NCI-H2107 treated with DMSO at 0.1 percent for 48 hours (cell line): ENCODE data around the gene ZNF224.

Experiments
- DNase-seq: peaks from one replicate; lab custom pipeline; 2025; ENCODE audit not compliant: unreplicated experiment; lab: John Stamatoyannopoulos, UW

The ZNF224 gene

DNA sequence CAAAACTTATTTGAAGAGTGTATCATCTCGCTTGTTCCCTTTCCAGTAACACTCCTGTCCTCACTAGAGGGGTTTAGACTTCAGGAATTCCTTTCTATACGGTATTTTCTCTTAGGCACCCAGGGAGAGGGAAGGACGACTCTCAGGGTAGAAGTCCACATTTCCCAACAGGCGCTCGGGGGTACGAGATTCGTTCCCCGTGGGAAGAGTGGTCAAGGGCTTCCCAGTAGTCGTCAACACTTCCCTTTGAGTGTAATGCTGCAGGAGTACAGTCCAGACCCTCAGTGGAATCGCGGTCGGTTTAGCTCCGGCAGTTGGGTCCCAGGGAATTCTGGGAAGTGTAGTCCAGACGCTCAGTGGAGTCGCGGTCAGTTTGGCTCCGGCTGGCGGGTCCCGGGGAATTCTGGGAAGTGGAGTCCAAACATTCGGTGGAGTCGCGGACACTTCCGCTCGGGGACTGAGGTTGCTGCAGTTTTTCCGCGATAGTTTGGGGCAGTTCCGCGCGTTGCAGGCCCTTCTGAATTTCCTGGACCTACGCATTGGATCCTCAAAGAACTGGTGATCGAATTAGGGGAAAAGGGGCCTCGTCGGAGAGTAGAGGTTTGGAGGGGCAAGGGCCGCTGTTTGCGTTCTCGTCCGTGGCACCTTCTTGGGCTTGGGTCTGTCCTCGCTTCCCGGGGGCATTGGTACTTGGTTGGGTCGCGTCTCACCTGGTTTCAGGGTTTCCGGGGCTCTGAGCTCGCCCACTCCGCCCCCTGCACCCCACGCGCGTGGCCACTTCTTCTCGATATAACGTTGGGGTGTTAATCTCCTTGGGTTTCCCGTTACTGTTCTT is at the start of gene ZNF224:
Gene ZNF224, plus strand, starts transcription at position 431 of the 835 bp plus-strand sequence. CDS start 3,513 bp downstream, outside the sequence.
- peak; percentile 83 for DNase-seq

DNA sequence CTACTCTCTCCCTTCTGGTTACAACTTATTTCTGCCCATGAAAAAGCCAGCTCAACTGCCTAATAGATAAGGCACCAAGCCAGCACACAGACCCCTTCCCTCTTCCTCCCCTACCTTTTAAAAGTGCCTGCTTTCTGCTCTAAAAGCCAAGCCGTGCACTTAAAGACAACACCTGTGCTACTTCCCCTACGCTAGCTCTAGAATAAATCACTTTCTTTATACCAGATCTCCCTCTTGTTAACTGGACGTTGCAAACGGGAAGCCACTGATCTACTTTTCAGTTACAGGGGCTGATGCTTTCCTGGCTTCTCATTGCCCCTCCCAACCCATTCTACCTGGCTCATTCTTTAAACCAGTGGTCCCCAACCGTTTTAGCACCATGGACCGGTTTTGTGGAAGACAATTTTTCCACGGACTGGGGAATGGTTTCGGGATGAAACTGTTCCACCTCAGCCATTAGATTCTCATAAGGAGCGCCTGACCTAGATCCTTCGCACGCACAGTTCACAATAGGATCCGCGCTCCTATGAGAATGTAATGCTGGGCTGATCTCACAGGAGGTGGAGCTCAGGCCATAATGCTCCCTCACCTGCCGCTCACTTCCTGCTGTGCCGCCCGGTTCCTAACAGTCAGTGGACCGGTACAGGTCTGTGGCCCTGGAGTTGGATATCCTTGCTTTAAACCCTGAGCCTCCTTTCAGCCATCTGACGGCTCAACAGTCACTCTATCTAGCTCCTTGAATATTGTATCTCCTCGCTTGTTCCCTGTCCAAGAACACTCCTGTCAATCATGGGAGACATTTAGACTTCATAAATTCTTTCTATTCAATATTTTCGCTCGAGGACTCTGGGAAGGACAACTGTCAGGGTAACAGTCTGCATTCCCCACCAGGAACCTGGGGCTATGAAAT is 43.2 kb upstream of the ZNF224 start:
- DNase-seq, result peak; percentile 82

DNA sequence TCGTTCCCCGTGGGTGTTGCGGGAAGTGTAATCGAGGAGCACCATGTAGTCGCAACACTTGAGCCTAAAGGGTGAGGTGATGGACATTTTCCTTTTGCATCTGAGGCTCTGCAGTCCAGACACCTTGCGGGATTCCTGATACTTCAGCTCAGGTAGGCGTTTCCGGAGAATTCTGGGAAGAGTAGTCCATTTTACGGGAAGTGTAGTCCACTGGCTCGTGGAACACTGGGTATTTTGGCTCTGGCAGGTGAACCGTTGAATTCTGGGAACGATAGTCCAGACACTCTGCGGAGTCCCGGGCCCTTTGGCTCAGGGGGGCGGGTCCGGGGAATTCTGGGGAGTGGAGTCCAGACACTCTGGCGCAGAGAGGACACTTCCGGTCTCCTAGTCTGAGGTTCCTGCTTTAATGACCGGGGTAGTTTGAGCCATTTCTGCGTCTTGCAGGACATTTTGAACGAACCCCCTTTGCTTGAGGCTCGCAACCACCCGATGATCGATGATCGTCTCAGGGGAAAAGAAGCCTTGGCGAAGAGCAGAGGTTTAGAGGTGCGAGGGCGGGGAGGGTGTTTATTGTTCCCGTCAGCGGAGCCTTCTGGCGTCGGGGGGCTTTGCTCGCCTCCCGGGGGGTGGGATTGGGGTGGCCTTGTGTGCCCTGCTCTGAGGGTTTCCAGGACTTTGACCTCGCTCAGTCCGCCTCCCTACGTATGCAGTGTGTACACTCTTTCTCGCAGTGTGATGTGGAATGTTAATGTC is 42.3 kb upstream of the ZNF224 start, which contains the start of gene ZNF223:
Gene ZNF223, plus strand, starts transcription at position 387 of the 753 bp plus-strand sequence. CDS start 3,141 bp downstream, outside the sequence.
- peak; percentile 98 for DNase-seq

DNA sequence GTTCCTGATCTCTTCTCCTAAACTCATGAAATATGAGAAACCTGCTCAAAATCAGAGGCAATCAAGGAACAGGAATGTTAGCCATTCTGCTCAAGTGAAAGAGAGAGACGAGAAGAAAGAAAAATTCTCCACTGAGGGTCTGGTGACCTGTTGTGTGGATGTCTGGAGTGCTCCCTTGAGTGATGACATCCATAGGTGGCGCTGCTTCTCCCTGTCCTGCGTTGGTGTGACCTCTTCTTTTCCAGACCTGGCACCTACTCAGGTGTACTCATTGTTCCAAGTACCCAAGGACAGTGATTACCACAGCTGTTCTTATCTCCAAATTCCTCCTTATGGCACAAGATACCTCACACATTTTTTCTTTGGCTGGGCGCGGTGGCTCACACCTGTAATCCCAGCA is 38.3 kb upstream of the ZNF224 start:
- no peak for DNase-seq

DNA sequence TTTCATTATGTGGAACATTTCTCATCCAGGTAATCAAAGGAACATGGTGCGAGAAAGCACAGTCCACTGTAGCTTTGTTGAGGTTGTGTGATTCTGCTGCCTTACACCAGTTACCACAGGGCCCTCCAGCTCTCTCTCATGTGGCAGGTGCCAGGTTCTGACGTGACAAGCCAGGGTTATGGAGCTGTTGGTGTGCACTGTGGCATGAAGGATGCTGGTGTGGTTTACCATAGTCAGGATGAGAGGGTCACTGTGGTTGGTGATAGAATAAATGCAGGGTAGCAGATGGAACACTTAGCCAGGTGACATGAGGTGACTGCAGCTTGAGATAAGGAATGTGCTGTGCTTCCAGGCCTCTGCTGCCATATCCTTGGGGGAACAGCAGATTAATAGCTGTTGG is 34.9 kb upstream of the ZNF224 start:
- no peak for DNase-seq

DNA sequence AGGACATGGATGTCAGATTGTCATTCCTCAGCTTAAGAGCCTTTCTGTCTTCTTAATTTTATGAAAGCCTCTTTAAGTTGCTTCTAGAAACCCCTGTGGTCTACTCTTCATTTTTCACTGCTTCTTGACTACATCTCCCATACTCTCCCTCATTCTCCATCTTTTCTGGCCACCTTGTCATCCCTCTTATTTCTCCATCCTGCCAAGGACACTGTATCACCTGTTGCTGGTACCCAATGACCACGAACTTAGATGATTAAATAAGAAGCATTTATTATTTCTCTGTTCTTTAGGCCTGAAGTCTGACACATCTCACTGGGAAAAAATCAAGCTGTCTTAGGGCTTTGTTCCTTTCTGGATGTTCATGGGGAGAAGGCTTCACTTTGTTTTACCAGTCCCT is 33.1 kb upstream of the ZNF224 start:
- no peak for DNase-seq

DNA sequence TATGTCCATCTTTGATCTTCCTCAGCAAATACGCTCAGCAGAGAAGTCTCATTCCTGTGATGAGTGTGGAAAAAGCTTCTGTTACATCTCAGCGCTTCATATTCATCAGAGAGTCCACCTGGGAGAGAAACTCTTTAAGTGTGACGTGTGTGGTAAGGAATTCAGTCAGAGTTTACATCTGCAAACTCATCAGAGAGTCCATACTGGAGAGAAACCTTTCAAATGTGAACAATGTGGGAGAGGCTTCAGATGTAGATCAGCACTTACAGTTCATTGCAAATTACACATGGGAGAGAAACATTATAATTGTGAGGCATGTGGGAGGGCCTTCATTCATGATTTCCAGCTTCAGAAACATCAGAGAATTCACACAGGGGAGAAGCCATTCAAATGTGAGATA is 27.9 kb upstream of the ZNF224 start:
- no peak for DNase-seq

DNA sequence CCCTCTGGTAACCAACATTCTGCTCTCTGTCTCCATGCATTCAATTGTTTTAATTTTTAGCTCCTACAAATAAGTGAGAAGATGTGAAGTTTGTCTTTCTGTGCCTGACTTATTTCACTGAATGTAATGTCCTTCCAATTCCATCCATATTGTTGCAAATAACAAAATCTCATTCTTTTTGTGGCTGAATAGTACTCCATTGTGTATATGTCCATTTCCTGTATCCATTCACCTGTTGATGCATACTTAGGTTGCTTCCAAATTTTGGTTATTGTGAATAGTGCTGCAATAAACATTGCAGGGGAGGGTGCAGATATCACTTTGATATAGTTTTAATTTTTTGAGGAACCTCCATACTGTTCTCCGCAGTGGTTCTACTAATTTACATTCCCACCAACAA is 24.7 kb upstream of the ZNF224 start:
- DNase-seq, result no peak

DNA sequence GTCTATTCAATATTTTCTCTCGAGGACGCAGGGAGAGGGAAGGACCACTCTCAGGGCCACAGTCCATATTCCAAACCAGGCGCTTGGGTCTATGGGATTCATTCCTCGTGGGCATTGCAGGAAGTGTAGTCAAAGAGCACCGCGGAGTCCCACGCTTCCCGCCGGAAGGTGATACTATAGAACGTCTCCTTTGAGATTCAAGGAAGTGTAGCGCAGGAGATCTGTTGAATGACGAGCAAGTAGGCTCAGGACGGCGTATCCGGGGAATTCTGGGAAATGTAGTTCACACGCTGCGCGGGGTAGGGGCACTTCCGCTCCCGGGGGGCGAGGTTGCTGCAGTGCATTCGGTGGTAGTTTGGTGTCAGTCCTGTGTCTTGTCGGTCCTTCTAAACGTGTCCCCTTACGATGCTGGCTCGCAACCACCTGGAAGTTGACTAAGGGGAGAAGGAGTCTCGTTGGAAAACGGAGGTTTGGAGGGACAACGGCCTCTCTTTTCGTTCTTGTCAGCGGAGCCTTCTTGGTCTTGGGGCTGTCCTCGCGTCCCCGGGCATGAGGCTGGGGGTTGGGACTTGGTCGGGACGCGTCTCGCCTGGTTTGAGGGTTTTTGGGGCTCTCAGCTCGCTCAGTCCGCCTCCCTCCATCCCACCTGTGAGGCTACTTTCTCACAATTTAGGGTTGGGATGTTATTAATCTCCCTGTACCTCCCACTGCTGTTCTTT is 22.2 kb upstream of the ZNF224 start, which contains the start of gene ZNF284:
Gene ZNF284, plus strand, starts transcription at position 336 of the 719 bp plus-strand sequence. CDS start 4,231 bp downstream, outside the sequence.
- DNase-seq, result peak; percentile 85

DNA sequence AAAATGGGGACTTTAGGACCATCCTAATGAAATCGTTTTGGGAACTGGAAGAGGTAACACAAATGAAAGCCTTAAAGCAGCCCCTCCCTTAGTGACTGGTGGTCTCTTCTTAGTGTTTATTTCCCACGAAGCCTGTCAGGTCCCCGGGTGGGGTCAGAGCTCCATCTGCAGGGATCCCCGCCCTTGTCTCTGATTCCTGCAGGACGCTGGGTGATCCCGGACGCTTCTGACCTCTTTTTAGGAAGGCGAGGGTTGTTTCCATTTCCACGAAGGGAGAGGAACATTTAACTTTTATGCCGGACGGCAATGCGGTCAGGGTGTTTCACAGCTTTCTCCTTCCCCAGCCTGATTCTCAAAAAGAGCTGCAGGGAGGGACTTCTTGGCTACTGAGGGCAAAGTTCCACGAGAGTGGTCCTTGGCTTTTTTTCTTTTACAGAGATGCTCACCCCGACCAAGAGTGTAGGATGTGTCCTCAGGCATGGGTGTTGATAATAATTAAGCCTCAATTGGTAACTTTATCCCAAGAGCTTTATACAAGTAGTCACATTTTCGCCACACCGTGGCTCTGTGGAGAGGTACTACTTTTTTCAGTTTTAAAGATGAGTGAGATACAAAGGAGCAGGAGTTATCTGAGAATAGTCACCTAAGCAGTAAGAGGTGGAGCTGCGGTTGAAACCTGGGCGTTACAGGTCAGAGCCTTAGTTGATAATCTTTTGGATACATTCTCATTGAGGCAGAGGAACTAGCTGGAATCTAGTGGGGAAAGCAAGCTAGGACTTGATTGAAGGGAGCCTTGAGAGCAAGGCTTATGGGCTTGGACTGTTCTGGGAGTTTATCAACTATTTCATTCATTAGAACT is 21.4 kb upstream of the ZNF224 start:
- no peak for DNase-seq

DNA sequence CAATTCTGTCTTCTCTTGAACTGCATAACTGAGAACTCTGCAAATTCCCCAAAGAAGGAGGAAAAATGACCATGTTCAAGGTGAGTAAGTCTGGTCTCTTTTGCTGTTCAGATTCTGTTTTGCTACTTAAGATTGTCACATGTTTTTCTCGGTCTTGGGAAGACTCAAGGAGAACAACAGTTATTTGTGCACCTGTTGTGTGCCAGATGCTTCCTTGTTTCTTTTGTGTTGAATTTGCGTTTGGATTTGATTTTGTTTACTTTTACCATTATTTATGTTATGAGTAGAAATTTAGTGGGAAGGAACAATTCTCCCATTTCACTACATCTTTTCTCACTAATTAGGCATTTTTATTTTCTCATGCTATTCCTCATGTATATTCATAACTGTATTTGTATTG is 17.8 kb upstream of the ZNF224 start:
- DNase-seq, result no peak

DNA sequence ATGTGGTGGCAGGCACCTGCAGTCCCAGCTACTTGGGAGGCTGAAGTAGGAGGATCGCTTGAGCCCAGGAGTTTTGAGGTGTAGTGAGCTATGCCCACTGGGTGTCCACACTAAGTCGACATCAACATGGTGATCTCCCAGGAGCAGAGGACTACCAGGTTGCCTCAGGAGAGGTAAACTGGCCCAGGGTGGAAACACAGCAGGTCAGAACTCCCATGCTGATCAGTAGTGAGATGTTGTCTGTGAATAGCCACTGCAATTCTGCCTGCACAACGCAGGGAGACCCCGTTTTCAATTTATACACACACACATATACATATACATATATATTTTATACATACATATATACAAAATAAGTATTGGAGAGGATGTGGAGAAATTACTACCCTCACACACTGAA is 2.1 kb upstream of the ZNF224 start:
- no peak for DNase-seq

DNA sequence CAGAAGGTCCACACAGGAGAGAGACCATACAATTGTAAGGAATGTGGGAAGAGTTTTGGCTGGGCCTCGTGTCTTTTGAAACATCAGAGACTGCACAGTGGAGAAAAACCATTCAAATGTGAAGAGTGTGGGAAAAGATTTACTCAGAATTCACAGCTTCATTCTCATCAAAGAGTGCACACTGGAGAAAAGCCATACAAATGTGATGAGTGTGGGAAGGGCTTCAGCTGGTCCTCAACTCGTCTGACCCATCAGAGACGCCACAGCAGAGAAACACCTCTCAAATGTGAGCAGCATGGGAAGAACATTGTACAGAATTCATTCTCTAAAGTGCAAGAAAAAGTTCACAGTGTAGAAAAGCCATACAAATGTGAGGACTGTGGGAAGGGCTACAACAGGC is 13.6 kb downstream of the ZNF224 start:
- no peak for DNase-seq

DNA sequence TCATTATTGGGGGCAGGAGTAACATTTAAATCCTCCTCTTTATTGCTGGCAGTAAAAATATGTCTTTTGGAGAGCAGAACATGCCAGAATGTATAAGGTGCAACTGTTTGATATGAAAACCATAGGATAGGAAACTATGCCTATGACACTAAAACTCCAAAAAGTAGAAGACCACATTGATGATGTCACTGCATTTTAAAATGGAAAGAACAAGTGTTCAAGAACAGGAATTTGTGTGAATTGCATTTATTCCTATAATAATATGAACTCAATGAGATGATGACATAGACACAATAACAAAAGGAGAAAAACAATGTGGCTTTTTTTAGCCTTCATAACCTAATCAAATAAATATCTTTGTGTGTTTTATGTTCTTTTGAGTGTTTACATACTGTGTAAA is 15.3 kb downstream of the ZNF224 start:
- DNase-seq, result no peak

DNA sequence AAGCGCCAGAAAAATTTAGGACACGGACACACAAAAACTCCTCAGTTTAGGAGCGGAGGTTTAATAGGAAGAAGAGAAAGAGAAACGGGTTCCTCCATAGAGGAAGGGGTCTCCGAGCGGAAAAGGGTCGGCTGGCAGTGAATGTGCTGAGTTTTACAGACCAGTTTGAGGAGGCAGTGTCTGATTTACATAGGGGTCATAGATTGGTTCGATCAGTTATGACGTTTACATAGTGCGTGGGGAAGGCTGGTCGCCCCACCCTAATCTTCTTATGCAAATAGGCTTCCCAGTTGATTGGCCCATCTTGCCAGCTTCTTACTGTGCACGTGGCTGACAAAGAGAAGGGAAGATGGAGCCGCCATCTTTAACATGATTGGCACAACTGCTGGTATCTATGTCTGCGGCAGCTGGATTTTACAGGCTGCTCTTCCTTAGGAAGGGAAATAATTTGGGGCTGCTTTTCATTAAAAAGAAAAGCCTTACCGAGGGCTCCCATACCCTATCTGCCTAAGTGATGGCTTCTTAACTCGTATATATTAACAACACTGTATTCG is 17.8 kb downstream of the ZNF224 start:
- no peak for DNase-seq

DNA sequence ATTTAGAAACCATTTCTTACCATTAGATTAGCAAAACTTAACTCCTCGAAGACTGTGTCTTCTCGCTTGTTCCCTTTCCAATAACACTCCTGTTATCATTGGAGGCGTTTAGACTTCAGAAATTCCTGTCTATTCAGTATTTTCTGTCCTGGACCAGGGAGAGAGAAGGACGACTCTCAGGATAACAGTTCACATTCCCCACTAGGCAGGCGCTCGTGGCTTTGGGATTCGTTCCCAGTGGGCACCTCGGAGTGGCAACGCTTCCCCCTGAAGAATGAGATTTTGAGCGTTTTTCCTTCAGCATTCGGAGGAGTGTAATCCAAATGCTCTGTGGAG is 18.6 kb downstream of the ZNF224 start:
- DNase-seq, result no peak

DNA sequence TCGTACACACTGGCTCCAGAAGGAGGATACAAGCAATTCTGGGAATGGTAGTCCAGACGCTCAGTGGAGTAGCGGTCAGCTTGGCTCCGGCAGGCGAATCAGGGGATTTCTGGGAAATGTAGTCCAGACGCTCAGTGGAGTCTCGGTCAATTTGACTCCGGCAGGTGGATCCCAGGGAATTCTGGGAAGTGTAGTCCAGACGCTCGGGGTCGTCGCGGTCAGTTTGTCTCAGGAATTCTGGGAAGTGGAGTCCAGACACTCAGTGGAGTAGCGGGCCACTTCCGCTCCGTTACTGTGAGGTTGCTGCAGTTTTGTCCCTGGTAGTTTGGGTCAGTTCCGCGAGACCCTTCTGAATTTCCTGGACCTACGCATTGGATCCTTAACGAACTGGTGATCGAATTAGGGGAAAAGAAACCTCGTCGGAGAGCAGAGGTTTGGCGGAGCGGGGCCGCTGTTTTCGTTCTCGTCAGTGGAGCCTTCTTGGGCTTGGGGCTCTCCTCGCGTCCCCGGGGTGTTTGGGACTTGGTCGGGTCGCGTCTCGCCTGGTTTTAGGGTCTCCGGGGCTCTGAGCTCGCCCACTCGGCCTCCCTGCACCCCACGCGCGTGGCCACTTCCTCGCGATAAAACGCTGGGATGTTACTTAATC is 19.1 kb downstream of the ZNF224 start, which contains the start of gene ZNF225:
Gene ZNF225, plus strand, starts transcription at position 262 of the 646 bp plus-strand sequence. CDS start 2,429 bp downstream, outside the sequence.
- DNase-seq, result peak; percentile 95

DNA sequence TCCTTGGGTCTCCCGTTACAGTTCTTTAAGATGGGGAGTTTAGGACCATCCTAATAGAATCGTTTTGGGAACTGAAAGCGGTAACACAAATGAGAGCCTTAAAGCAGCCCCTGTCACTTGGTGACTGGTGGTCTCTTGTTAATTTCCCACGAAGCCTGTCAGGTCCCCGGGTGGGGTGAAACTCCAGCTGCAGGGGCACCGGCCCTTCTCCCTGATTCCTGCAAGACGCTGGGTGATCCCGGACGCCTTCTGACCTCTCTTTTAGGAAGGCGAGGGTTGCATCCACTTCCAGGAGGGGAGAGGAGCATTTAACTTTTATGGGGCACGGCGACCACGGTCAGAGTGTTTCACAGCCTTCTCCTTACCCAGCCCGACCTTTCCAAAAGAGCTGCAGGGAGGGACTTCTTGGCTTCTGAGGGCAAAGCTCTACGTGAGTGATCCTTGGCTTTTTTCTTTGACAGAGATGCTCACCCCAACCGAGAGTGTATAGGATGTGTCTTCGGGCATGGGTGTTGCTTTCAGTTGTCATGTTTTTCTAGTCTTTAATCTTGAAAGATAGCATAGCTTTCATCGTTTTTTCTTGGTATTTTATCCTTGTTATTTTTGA is 19.7 kb downstream of the ZNF224 start:
- DNase-seq, result no peak
